Epithelial cell of esophagus (primary cell): ENCODE measurements around the gene ATAD1.
A peak's percentile ranks its signal among the peaks of the same experiment; 100 is the strongest.

ENCODE experiments used
- DNase-seq: peaks from one replicate; pipeline ENCODE4 v3.0.0; 2010; ENCODE audit warnings: low read depth
- H3K4me3 ChIP-seq: 2 replicates; pipeline ENCODE4 v1.5.1; 2011; ENCODE audit warnings: mild to moderate bottlenecking, low read length, control low read depth
- CTCF ChIP-seq: IDR thresholded peaks from 2 replicates; pipeline ENCODE4 v1.5.1; 2011; ENCODE audit warnings: low read depth, mild to moderate bottlenecking, low read length, control low read depth, inconsistent platforms; ENCODE audit not compliant: insufficient read depth; ENCODE audit errors: missing control alignments

Gene ATAD1

DNA sequence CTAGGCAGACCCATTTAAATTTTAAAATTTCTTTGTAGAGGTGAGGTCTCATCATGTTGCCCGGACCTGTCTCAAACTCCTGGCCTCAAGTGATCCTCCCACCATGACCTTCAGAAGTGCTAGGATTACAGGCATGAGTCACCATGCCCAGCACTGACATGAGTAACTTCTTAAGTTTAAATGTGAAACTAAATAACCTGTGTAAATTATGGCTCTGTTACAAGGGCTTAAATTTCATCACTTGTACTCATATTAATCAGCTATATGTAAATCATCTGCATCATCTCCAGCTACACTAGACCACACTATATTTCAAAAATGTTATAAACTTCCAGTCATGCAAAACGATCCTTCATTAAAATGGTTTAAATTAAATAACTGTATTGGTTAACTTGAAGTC, 56.1 kb downstream of the ATAD1 start:
- TF ChIP-seq CTCF: no peak
- peak; percentile 90 for DNase-seq
- H3K4me3 ChIP-seq: no peak overlapping the region

DNA sequence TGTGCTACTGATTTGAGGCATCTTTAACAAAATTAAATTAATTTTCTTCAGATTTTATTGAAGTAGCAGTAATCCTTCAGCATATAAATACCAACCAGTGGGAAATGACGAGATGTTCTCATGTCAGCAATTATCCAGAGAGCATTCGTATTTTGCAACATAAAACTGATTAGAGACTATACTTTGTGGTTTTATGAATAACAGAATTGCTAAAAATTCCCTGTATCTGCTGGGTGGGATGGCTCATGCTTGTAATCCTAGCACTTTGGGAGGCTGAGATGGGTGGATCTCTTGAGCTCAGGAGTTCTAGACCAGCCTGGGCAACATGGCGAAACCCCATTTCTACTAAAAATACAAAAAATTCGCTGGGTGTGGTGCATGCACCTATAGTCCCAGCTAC, 56.9 kb downstream of the ATAD1 start:
- DNase-seq: no peak
- TF ChIP-seq CTCF: no peak
- no peak overlapping the region for H3K4me3 ChIP-seq

DNA sequence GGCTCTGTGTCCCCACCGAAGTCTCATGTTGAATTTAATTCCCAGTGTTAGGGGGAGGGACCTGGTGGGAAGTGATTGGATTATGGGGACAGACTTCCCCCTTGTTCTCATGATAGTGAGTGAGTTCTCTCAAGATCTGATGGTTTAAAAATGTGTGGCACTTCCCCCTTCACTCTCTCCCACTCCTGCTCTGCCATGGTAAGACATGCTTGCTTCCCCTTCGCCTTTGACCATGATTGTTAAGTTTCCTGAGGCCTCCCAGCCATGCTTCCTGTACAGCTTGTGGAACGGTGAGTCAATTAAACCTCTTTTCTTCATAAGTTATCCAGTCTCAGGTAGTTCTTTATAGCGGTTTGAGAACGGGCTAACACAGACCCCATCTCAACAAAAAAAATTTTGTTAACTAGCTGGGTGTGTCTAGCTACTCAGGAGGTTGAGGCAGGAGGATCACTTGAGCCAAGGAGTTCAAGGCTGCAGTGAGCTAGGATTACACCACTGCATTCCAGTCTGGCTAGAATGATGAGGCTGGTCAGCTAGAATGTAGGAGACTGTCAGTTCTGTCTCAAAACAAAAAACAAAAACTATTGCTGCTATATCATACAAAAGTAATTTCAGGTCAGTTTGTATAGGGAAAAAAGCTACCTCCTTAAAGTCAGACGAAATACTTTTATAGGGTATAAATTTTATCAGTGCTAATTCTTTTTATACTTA, 57.7 kb downstream of the ATAD1 start:
- no peak for TF ChIP-seq CTCF
- no peak for DNase-seq
- H3K4me3 ChIP-seq: no peak overlapping the region

DNA sequence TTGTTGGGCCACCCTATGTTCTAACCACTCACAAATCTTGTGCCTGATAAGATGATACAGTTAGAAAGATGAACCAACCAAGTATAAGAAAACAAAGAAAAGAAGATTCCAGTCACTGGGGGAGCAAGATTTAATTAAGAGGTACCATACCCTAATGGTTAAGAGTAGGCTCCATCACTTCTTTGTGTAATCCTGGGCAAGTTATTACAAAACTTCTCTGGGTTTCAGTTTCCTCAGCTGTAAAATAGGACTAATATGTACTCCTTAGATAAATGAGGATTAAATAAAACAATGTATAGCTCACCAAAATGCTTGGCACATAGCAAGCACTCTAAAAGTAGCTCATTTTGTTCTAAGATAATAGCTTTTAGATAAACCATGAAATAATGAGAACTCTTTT, 58.5 kb downstream of the ATAD1 start:
- no peak for DNase-seq
- no peak overlapping the region for H3K4me3 ChIP-seq
- TF ChIP-seq CTCF: no peak

- no peak for TF ChIP-seq CTCF
- no peak for DNase-seq
Observed at GRCh38 chr10:87757685-87758084, 60.3 kb downstream of the ATAD1 start.

GRCh38 chr10:87753995-87754866, 63.8 kb downstream of the ATAD1 start:
- no peak overlapping the region for H3K4me3 ChIP-seq
- no peak for TF ChIP-seq CTCF
- DNase-seq: no peak

More at GRCh38 chr10:87757685-87758084, 60.3 kb downstream of the ATAD1 start:
- no peak overlapping the region for H3K4me3 ChIP-seq
